PC-3 (cell line): ENCODE results near the gene ARHGAP11B.
"Not testable (repeated sequence)": the region's sequence is repeated elsewhere in the genome, so short reads cannot be mapped to it uniquely, and the experiment has no call there.

ENCODE experiments used
- ATAC-seq: fragments of 200-7000 bp; cut with Tn5 transposase; 2 replicates; pipeline ENCODE4 v1.9.1; 2020; ENCODE audit warnings: mild to moderate bottlenecking, moderate library complexity
- BruUV-seq: library from RNA; stranded (reverse); fragments of 400-500 nt; replicated peaks from 2 replicates; lab custom pipeline; 2021; lab: Mats Ljungman, UMichigan
- CTCF ChIA-PET: fragments of 300-600 bp; sonication (Branson Sonifier 250); formaldehyde crosslinking; loops from one replicate; lab custom pipeline; 2022; ENCODE audit warnings: antibody characterized with exemption; lab: Charles Lee
- POLR2A ChIA-PET: fragments of 300-600 bp; sonication (Branson Sonifier 250); formaldehyde crosslinking; loops from one replicate; lab custom pipeline; 2022; ENCODE audit warnings: antibody characterized with exemption; ENCODE audit not compliant: unreplicated experiment; lab: Charles Lee
- DNase-seq: peaks from one replicate; pipeline ENCODE4 v3.0.0-alpha.2; 2015
- H2AFZ ChIP-seq: fragments of 300-600 bp; sonication (generic); 2 replicates; pipeline ENCODE4 v1.6.0; 2016; ENCODE audit warnings: antibody characterized with exemption, low read length
- H3F3A ChIP-seq: fragments of 300-600 bp; sonication (generic); one replicate; pipeline ENCODE4 v1.6.0; 2017; ENCODE audit warnings: antibody characterized with exemption, low read length, control low read depth, mild to moderate bottlenecking; ENCODE audit not compliant: unreplicated experiment
- H3K27ac ChIP-seq: fragments of 300-600 bp; sonication (generic); 2 replicates; pipeline ENCODE4 v1.5.1; 2016; ENCODE audit warnings: mild to moderate bottlenecking, low read length
- H3K27me3 ChIP-seq: fragments of 300-600 bp; sonication (generic); 2 replicates; pipeline ENCODE4 v1.6.1; 2016; ENCODE audit warnings: low read length, mixed read lengths
- H3K36me3 ChIP-seq: fragments of 300-600 bp; sonication (generic); 2 replicates; pipeline ENCODE4 v1.6.1; 2016; ENCODE audit warnings: low read depth, mixed run types, low read length, mixed read lengths
- H3K4me1 ChIP-seq: fragments of 300-600 bp; sonication (generic); 2 replicates; pipeline ENCODE4 v1.5.1; 2016; ENCODE audit warnings: low read length; ENCODE audit not compliant: insufficient read depth
- H3K4me2 ChIP-seq: fragments of 300-600 bp; sonication (generic); 2 replicates; pipeline ENCODE4 v1.6.0; 2016; ENCODE audit warnings: low read length
- H3K4me3 ChIP-seq: fragments of 300-600 bp; sonication (generic); 2 replicates; pipeline ENCODE4 v1.5.1; 2016; ENCODE audit warnings: mild to moderate bottlenecking, low read length, mixed read lengths
- H3K79me2 ChIP-seq: fragments of 300-600 bp; sonication (generic); 2 replicates; pipeline ENCODE4 v1.6.1; 2017; ENCODE audit warnings: low read length, mixed read lengths
- H3K9ac ChIP-seq: fragments of 300-600 bp; sonication (generic); 2 replicates; pipeline ENCODE4 v1.6.0; 2016; ENCODE audit warnings: mild to moderate bottlenecking, low read length
- H3K9me2 ChIP-seq: fragments of 300-600 bp; sonication (generic); replicated peaks from 2 replicates; pipeline ENCODE4 v1.6.1; 2016; ENCODE audit warnings: mixed run types, low read length, mixed read lengths
- H3K9me3 ChIP-seq: fragments of 300-600 bp; sonication (generic); 2 replicates; pipeline ENCODE4 v1.6.1; 2016; ENCODE audit warnings: low read length, mixed read lengths
- H4K20me1 ChIP-seq: fragments of 300-600 bp; sonication (generic); 2 replicates; pipeline ENCODE4 v1.6.1; 2016; ENCODE audit warnings: low read length, mixed read lengths
- EZH2 ChIP-seq: fragments of 300-600 bp; sonication (generic); IDR thresholded peaks from one replicate; pipeline ENCODE4 v1.6.1; 2017; ENCODE audit warnings: antibody characterized with exemption, mild to moderate bottlenecking, low read length; ENCODE audit not compliant: unreplicated experiment
- EZH2phosphoT487 ChIP-seq: fragments of 300-600 bp; sonication (generic); IDR thresholded peaks from 2 replicates; pipeline ENCODE4 v1.6.1; 2018; ENCODE audit warnings: mild to moderate bottlenecking, antibody characterized with exemption, low read length, borderline replicate concordance
- intact Hi-C: fragments of 100-400 bp; cut with micrococcal nuclease; formaldehyde crosslinking; loops from 2 replicates; pipeline ENCODE4 v1.9.0; 2023
- TF ChIP-seq, protein P1 (sequence below): fragments of 300-600 bp; sonication (generic); conservative IDR thresholded peaks from 2 replicates; pipeline ENCODE4 v1.5.1; 2017; ENCODE audit warnings: antibody characterized with exemption, low read depth, mild to moderate bottlenecking, low read length

Gene ARHGAP11B

DNA sequence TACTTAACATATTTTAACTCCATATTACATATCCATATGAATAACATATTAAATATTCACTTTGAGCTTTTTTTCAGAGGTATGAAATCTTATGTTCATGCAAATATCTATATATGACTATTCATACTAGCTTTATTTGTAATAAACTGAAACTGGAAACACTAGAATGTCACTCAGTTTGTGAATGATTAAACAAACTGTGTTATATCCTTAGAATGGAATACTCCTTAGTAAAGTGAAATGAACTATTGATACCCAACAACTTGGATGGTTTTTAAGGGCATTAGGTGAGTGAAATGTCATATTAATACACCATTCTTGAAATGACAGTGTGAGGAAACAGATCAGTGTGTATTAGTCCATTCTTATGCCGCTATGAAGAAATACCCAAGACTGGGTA lies 45.4 kb downstream of the ARHGAP11B start:
- BruUV-seq = no TSS peak
- no peaks in the 10 kb centered on the region for H3K9me2 ChIP-seq
- H3K79me2 ChIP-seq = no peaks in the 10 kb centered on the region
- no peaks in the 10 kb centered on the region for H3F3A ChIP-seq
- H3K27ac ChIP-seq = no peak overlapping the region
- no peaks in the 10 kb centered on the region for H3K27me3 ChIP-seq
- H3K36me3 ChIP-seq = peaks cover 41% of the 10 kb centered on the region
- no peak overlapping the region for H2AFZ ChIP-seq
- TF ChIP-seq EZH2 (no peak), EZH2phosphoT487 (no peak)
- TF ChIP-seq, protein P1, sequence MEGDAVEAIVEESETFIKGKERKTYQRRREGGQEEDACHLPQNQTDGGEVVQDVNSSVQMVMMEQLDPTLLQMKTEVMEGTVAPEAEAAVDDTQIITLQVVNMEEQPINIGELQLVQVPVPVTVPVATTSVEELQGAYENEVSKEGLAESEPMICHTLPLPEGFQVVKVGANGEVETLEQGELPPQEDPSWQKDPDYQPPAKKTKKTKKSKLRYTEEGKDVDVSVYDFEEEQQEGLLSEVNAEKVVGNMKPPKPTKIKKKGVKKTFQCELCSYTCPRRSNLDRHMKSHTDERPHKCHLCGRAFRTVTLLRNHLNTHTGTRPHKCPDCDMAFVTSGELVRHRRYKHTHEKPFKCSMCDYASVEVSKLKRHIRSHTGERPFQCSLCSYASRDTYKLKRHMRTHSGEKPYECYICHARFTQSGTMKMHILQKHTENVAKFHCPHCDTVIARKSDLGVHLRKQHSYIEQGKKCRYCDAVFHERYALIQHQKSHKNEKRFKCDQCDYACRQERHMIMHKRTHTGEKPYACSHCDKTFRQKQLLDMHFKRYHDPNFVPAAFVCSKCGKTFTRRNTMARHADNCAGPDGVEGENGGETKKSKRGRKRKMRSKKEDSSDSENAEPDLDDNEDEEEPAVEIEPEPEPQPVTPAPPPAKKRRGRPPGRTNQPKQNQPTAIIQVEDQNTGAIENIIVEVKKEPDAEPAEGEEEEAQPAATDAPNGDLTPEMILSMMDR = no peak
- no peaks in the 10 kb centered on the region for H3K4me1 ChIP-seq
- ChIA-PET CTCF (no interaction called here), POLR2A (no interaction called here)
- no peak overlapping the region for H3K9ac ChIP-seq
- intact Hi-C loops = no loop called here
- DNase-seq = no peak
- no peak overlapping the region for H3K4me3 ChIP-seq
- H3K4me2 ChIP-seq = no peak overlapping the region
- no peak for ATAC-seq
- H4K20me1 ChIP-seq = no peaks in the 10 kb centered on the region
- H3K9me3 ChIP-seq = no peaks in the 10 kb centered on the region

DNA sequence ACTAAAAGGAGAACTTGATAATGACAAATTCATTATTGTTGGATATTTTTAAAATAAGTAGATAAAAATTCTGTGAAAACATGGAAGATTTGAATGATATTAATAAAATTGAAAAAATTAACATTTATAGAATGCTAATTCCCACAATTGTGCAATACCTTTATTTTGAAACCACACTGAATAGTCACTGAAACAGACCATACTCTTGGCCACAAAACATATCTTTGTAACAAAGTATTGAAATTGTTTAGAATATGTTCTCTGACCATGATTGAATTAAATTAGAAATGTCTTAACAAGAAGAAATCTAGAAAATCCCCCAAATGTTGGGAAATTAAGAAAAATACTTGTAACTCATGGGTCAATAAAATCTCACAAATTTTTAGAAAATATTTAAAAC lies 49.2 kb downstream of the ARHGAP11B start:
- BruUV-seq = no TSS peak
- Histone ChIP-seq H2AFZ (no peak overlapping the region), H3K4me1 (no peaks in the 10 kb centered on the region), H3K36me3 (peaks cover 15% of the 10 kb centered on the region), H3K9ac (no peak overlapping the region), H4K20me1 (no peaks in the 10 kb centered on the region), H3K9me3 (no peaks in the 10 kb centered on the region), H3K27ac (no peak overlapping the region), H3K27me3 (no peaks in the 10 kb centered on the region), H3F3A (no peaks in the 10 kb centered on the region), H3K79me2 (no peaks in the 10 kb centered on the region), H3K4me2 (no peak overlapping the region), H3K9me2 (no peaks in the 10 kb centered on the region), H3K4me3 (no peak overlapping the region)
- TF ChIP-seq EZH2phosphoT487 (no peak), EZH2 (no peak)
- TF ChIP-seq, protein P1 = no peak
- intact Hi-C loops = no loop called here
- DNase-seq = no peak
- CTCF ChIA-PET = no interaction called here
- POLR2A ChIA-PET = no interaction called here
- ATAC-seq = no peak

- H4K20me1 ChIP-seq, CTCF ChIA-PET, H3F3A ChIP-seq, H3K36me3 ChIP-seq, H3K9ac ChIP-seq, H3K4me1 ChIP-seq, H3K9me3 ChIP-seq, H2AFZ ChIP-seq, DNase-seq, ATAC-seq, intact Hi-C loops, H3K27ac ChIP-seq, H3K79me2 ChIP-seq, H3K9me2 ChIP-seq, POLR2A ChIA-PET, BruUV-seq, H3K4me3 ChIP-seq, H3K27me3 ChIP-seq, H3K4me2 ChIP-seq: not testable (repeated sequence)
These were observed 50.0 kb downstream of the ARHGAP11B start for GRCh38 chr15:30675891-30676290.

DNA sequence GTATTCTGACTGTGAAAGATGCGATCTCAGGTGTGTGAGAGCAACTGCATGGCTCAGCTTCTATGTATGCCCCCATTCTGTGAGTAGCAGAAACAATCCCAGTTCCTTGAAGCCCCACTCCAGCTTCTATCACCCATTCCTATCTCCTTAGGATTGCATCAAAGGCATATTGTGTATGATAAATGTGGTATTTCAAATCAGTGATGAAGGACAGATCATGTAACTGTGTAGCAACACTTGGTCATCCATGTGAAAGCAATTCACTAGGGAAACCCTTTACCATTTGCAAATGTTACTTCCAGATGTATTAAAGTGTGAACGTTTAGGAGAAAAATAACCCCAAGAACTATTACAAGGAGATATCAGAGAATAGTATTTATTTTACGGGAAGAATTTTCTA lies 55.1 kb downstream of the ARHGAP11B start:
- H4K20me1 ChIP-seq, ATAC-seq, H3F3A ChIP-seq, CTCF ChIA-PET, H3K27ac ChIP-seq, H3K36me3 ChIP-seq, BruUV-seq, H3K4me3 ChIP-seq, H3K79me2 ChIP-seq, H3K4me1 ChIP-seq, H3K9me3 ChIP-seq, DNase-seq, H3K9me2 ChIP-seq, H3K27me3 ChIP-seq, intact Hi-C loops, H3K4me2 ChIP-seq, POLR2A ChIA-PET, H3K9ac ChIP-seq, H2AFZ ChIP-seq: not testable (repeated sequence)

DNA sequence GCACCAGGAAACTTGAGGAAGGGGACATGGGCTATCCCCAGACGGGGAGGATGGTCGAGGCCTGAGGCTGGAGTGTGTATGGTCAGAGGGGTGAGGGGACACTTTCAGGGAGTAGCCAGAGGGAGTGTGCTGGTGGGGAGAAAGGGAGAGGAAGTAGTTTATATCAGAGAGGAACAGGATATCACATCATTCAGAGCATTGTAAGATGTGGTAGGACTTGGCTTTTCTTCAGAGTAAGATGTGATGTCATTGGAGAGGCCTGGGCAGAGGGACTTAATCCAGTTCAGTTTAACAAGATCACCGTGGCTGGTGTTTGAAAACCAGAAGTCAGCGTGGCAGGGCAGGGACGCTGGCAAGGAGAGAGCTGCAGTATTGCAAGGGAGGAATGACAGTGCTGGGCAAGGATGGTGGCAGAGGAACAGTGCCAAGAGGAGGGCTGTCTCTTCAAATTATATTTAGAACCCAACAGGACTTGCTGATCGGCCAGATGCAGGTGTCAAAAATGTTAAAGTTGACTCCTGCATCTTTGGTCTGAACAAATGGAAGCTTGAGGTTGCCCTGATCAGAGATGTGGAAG lies 59.9 kb downstream of the ARHGAP11B start:
- H3K9ac ChIP-seq, CTCF ChIA-PET, H3K36me3 ChIP-seq, H3K27ac ChIP-seq, H3K79me2 ChIP-seq, H3K27me3 ChIP-seq, H3K9me3 ChIP-seq, H3K4me1 ChIP-seq, H3F3A ChIP-seq, H3K9me2 ChIP-seq, ATAC-seq, H4K20me1 ChIP-seq, H3K4me2 ChIP-seq, H3K4me3 ChIP-seq, DNase-seq, intact Hi-C loops, POLR2A ChIA-PET, BruUV-seq, H2AFZ ChIP-seq: not testable (repeated sequence)
